Astrocyte of the spinal cord (primary cell): Measurements from ENCODE around the gene EZR.

Experiments
- DNase-seq: peaks from one replicate; pipeline ENCODE4 v3.0.0; 2011; ENCODE audit warnings: low read depth, low spot score
- H3K4me3 ChIP-seq: 2 replicates; pipeline ENCODE4 v1.5.1; 2011; ENCODE audit warnings: low read depth, mild to moderate bottlenecking, low read length, moderate library complexity
- CTCF ChIP-seq: IDR thresholded peaks from 2 replicates; pipeline ENCODE4 v1.5.1; 2012; ENCODE audit warnings: low read depth, mild to moderate bottlenecking, low read length, inconsistent platforms
- in situ Hi-C: cut with HindIII; loops from 2 replicates; pipeline ENCODE4 v1.10.0; 2017; ENCODE audit warnings: low sequenced_read_pairs

Gene EZR

DNA sequence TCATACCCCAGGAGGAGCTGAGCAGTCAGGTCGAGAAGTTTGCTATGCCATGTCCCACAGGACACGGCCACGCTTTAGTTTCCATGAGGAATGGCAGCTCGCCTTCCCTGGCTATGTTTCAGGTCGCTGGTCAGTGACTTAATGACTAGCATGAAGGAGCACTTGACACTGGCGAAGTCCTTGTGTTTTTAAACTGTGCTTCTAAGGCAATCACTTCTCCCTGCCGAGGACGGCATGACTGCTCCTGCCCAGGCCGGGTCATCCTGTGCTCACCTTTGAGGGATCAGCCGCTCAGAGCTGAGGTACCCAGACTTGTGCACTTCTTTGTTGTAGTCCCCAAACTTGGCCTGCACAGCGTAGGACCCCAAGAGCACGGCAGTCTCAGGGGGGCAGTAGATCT lies 34.1 kb downstream of the EZR start:
- no peak overlapping the region for H3K4me3 ChIP-seq
- DNase-seq = no peak
- in situ Hi-C loops = no loop called here
- no peak for TF ChIP-seq CTCF

- in situ Hi-C loops = no loop called here
- no peak for TF ChIP-seq CTCF
- peak; percentile 36 for DNase-seq
- no peak overlapping the region for H3K4me3 ChIP-seq
These were observed 34.7 kb downstream of the EZR start for GRCh38 chr6:158784505-158784904.

DNA sequence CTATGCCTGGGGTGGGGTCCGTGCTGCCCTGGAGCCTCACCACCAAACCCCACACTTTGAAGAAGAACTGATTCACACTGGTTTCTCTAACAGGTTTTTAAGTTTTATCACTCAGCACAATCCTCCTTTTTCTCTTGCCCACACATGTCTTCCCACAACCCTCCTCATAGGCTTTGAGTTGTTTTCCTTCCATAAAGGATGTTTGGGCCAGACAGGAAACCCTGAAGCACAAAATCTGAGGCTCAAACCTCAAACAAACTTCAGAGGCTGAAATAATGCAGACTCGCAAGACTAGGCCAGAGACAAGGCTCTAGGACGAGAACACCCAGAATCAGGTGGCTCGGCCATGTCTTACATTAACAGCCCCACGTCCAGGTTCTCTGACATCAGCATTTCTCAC lies 35.3 kb downstream of the EZR start:
- no peak for TF ChIP-seq CTCF
- in situ Hi-C loops = no loop called here
- DNase-seq = no peak
- H3K4me3 ChIP-seq = no peak overlapping the region

GRCh38 chr6:158783167-158783450 lies 36.1 kb downstream of the EZR start:
- in situ Hi-C loops = no loop called here
- DNase-seq = no peak
- H3K4me3 ChIP-seq = no peak overlapping the region
- no peak for TF ChIP-seq CTCF

DNA sequence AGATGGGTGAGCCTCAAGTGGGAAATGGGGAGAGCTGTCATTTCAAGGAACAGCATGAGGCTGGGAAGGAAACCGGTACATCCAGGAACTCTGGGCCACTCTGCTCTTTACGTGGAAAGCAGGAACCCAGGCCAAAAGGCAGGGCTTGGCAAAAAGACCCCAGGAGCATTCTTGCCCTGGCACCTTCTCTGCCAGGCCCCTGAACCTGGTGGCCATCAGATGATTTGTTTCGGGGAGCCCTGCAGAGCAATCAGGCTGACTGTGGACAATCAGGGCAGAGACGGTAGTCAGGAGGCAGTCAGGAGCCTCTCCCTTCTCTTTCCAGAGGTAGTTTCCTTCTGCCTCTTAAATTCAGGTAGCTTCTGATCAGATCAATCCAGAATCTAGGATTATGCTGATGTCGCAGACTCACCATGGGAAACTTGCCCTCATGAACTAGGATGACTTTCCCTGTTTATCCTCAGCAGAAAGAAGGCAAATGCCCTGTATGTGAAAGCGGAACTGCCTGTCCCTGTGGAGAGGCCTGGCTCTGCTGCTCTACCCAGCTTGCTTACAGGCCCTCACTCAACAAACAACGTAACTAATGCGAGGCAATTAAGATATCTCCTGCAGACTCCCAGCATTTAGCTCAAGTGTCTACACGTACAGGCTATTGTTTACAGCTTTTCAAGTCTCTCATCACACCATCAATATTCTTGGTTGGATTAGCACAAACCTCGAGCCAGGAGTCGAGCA lies 36.6 kb downstream of the EZR start:
- DNase-seq = no peak
- H3K4me3 ChIP-seq = no peak overlapping the region
- TF ChIP-seq CTCF = no peak
- in situ Hi-C loops = no loop called here

- in situ Hi-C loops = no loop called here
- no peak overlapping the region for H3K4me3 ChIP-seq
- no peak for DNase-seq
- no peak for TF ChIP-seq CTCF
These were observed 37.3 kb downstream of the EZR start for GRCh38 chr6:158781692-158782373.
